Measurements from ENCODE around the gene CASTOR1.

DNA sequence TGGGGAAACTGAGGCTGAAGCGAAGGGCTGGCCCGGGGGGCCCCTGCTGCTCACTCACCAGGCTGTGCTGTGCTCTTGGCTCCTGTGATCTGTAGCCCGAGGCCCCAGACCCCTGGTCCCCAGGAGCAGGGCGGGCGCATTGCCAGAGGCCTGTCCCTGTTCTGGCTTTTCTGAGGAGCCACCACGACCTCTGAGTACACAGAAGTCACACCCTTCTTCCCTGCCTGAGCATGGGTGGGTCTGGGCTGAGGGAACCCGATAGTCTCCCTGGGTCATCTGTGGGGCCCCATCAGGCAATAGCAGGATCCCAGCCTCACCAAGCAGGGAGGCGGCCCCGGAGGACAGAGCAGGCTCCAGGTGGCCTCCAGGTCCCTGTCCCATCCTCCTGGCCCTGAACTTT, 5.1 kb downstream of the CASTOR1 start:
- no peak for TF ChIP-seq POLR2A (IDR thresholded peaks at IDR 0.05)
- TF ChIP-seq, protein P1, sequence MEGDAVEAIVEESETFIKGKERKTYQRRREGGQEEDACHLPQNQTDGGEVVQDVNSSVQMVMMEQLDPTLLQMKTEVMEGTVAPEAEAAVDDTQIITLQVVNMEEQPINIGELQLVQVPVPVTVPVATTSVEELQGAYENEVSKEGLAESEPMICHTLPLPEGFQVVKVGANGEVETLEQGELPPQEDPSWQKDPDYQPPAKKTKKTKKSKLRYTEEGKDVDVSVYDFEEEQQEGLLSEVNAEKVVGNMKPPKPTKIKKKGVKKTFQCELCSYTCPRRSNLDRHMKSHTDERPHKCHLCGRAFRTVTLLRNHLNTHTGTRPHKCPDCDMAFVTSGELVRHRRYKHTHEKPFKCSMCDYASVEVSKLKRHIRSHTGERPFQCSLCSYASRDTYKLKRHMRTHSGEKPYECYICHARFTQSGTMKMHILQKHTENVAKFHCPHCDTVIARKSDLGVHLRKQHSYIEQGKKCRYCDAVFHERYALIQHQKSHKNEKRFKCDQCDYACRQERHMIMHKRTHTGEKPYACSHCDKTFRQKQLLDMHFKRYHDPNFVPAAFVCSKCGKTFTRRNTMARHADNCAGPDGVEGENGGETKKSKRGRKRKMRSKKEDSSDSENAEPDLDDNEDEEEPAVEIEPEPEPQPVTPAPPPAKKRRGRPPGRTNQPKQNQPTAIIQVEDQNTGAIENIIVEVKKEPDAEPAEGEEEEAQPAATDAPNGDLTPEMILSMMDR (IDR thresholded peaks at IDR 0.05), result no peak

Data from heart left ventricle (tissue), 13 donors.